GM23338 (cell line): ENCODE measurements around the gene FBLN5.

Source experiments
- CTCF ChIP-seq, 2 experiments: fragments of 200-600 bp in 1 of 2; sonication (generic) in 1 of 2; conservative IDR thresholded peaks; 2 replicates each; pipeline versions ENCODE4 v1.5.1 to v1.6.1; 2016 to 2017; ENCODE audit warnings: antibody characterized with exemption in 2 of 2, low read depth in 2 of 2, mild to moderate bottlenecking in 2 of 2, moderate library complexity in 1 of 2
- EZH2 ChIP-seq: fragments of 200-600 bp; sonication (generic); IDR thresholded peaks from one replicate; pipeline ENCODE4 v1.8.0; 2017; ENCODE audit warnings: antibody characterized with exemption, mild to moderate bottlenecking, low read depth; ENCODE audit not compliant: unreplicated experiment
- REST ChIP-seq: IDR thresholded peaks from one replicate; pipeline ENCODE4 v1.6.1; 2018; ENCODE audit warnings: antibody characterized with exemption; ENCODE audit not compliant: unreplicated experiment
- ZNF114 ChIP-seq: fragments of 250-450 bp; sonication (Bioruptor Pico); IDR thresholded peaks from 2 replicates; pipeline ENCODE4 v1.5.0; 2020; ENCODE audit warnings: mild to moderate bottlenecking, moderate library complexity

GRCh38 chr14:91964724-91965123 is 17.2 kb upstream of the FBLN5 start:
- TF ChIP-seq CTCF (conservative IDR thresholded peaks at IDR 0.05; ENCODE audit: low read depth in 2 of 2), result no peak
- no peak for TF ChIP-seq REST
- no peak for TF ChIP-seq ZNF114 (CRISPR knock-in tag)
- TF ChIP-seq EZH2, result no peak
